SK-N-MC (cell line): ENCODE measurements around the gene RSPRY1.

Source experiments
- EZH2 ChIP-seq: fragments of 200-600 bp; sonication (generic); IDR thresholded peaks from one replicate; pipeline ENCODE4 v1.6.1; 2017; ENCODE audit warnings: antibody characterized with exemption
- FOXP2 ChIP-seq: optimal IDR thresholded peaks from 2 replicates; pipeline ENCODE3; 2011; ENCODE audit warnings: mild to moderate bottlenecking, moderate library complexity; ENCODE audit not compliant: insufficient read depth; ENCODE audit errors: extremely low read length, control extremely low read depth
- POLR2AphosphoS5 ChIP-seq: IDR thresholded peaks from 2 replicates; pipeline ENCODE4 v1.6.1; 2012; ENCODE audit warnings: mild to moderate bottlenecking, low read depth, low read length, borderline replicate concordance

- TF ChIP-seq EZH2 (no peak), POLR2AphosphoS5 (no peak), FOXP2 (no peak)
These were observed 56.5 kb downstream of the RSPRY1 start for GRCh38 chr16:57242650-57243049.
